Gastroesophageal sphincter (tissue), 4 donors: ENCODE data around the gene LPP. TPM values are rescaled to one million over a fixed set of nuclear protein-coding genes. Genes with fewer than 3 reads are reported as not detected.

Experiments
- ATAC-seq: fragments of 150-250 bp; one replicate; pipeline ENCODE4 v1.9.1; 2016; ENCODE audit warnings: mild to moderate bottlenecking, moderate library complexity
- H3K27ac ChIP-seq, 4 donors: fragments of 200-600 bp; sonication (generic) in 3 of 4; 1 replicate in 3 of 4; 2 replicates in 1 of 4; pipeline ENCODE4 v1.5.1; 2016 to 2019
- H3K27me3 ChIP-seq: fragments of 200-600 bp; sonication (generic); one replicate; pipeline ENCODE4 v1.5.1; 2019
- H3K36me3 ChIP-seq, 2 donors: fragments of 200-600 bp; sonication (generic); one replicate each; pipeline ENCODE4 v1.5.1; 2019; ENCODE audit warnings: control low read depth in 1 of 2
- H3K4me1 ChIP-seq, 3 donors: fragments of 200-600 bp; sonication (generic); 1 replicate in 2 of 3; 2 replicates in 1 of 3; pipeline ENCODE4 v1.5.1; 2016 to 2019; ENCODE audit warnings: control low read depth in 2 of 3
- H3K4me3 ChIP-seq, 2 donors: fragments of 200-600 bp; sonication (generic); one replicate each; pipeline ENCODE4 v1.5.1; 2019; ENCODE audit warnings: mild to moderate bottlenecking in 1 of 2, moderate library complexity in 1 of 2
- H3K9me3 ChIP-seq, 3 donors: fragments of 200-600 bp; sonication (generic); one replicate each; pipeline ENCODE4 v1.5.1; 2017 to 2019; ENCODE audit warnings: control low read depth in 2 of 3
- EP300 ChIP-seq: sonication (generic); formaldehyde crosslinking; IDR thresholded peaks from one replicate; pipeline ENCODE4 v1.6.1; 2017; ENCODE audit warnings: antibody characterized with exemption, mild to moderate bottlenecking
- POLR2A ChIP-seq, 2 donors: fragments of 450-650 bp; IDR thresholded peaks; one replicate each; pipeline ENCODE4 v1.6.1; 2017; ENCODE audit warnings: antibody characterized with exemption in 2 of 2, mild to moderate bottlenecking in 2 of 2, moderate library complexity in 1 of 2
- POLR2AphosphoS5 ChIP-seq: sonication (generic); formaldehyde crosslinking; IDR thresholded peaks from one replicate; pipeline ENCODE4 v1.6.1; 2017; ENCODE audit warnings: antibody characterized with exemption
- WGBS, 2 donors: methylation state at CpG; one replicate each; pipeline ENCODE4 v1.1.5; 2018; ENCODE audit warnings: low coverage in 1 of 2; 5-methylcytosine and 5-hydroxymethylcytosine counted together
- total RNA-seq, 4 donors: library from RNA; depleted of rRNA; stranded (reverse); fragments of >200 nt; gene quantifications; one replicate each; pipeline ENCODE4 v1.1.0, GENCODE V29; 2016
- TF ChIP-seq, protein P1 (sequence below), 4 experiments: fragments of 200-600 bp in 2 of 4; fragments of 450-650 bp in 2 of 4; sonication (generic) in 1 of 4; IDR thresholded peaks; one replicate each; pipeline ENCODE4 v1.5.1; 2017 to 2019; ENCODE audit warnings: antibody characterized with exemption in 4 of 4, mild to moderate bottlenecking in 2 of 4, moderate library complexity in 2 of 4

Gene LPP
- total RNA-seq, 4 donors from 2014 or later, result 1,243 to 2,297 (median 2,164) TPM

DNA sequence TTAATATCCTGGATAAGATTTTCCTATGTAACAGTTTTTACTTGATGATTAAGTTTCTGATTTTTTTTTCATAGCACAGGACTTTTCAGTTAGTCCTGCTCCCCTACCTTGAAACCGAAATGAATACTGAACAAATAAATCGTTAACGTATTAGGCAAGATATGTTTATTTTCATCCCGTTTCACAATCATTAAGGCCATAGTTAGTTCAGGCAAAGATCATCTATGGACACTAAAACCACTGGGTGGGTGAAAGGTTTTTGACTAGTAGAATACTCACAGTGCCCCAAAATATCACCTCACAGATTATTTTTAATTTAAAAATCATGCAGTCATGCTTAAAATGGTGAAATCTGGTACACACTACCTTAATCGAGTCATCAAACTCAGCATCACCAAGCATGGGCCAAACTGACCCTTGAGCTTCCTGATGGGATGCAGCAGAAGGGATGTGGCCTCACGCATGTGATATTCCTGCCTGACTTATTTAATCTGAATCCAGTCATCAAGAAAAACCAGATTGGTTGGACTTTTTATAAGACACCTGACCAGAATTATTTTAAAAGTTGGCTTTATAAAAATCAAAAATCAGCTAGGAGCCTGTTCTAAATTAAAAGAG, 365.0 kb downstream of the LPP start:
- no peak overlapping the region for H3K4me3 ChIP-seq
- no peaks in the 10 kb centered on the region for H3K27me3 ChIP-seq
- ATAC-seq, result no peak
- peaks cover 5 to 61% (median 12%) of the 10 kb centered on the region in 3 donors for H3K4me1 ChIP-seq
- H3K27ac ChIP-seq, result peak overlapping the region in 1 of 4 donors; percentile 23
- WGBS, 2 donors, result 81 to 84% methylated on average over 6 of the region's 6 CpGs
- no peaks in the 10 kb centered on the region for H3K36me3 ChIP-seq
- no peaks in the 10 kb centered on the region for H3K9me3 ChIP-seq
- TF ChIP-seq, protein P1, sequence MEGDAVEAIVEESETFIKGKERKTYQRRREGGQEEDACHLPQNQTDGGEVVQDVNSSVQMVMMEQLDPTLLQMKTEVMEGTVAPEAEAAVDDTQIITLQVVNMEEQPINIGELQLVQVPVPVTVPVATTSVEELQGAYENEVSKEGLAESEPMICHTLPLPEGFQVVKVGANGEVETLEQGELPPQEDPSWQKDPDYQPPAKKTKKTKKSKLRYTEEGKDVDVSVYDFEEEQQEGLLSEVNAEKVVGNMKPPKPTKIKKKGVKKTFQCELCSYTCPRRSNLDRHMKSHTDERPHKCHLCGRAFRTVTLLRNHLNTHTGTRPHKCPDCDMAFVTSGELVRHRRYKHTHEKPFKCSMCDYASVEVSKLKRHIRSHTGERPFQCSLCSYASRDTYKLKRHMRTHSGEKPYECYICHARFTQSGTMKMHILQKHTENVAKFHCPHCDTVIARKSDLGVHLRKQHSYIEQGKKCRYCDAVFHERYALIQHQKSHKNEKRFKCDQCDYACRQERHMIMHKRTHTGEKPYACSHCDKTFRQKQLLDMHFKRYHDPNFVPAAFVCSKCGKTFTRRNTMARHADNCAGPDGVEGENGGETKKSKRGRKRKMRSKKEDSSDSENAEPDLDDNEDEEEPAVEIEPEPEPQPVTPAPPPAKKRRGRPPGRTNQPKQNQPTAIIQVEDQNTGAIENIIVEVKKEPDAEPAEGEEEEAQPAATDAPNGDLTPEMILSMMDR (IDR thresholded peaks at IDR 0.05), result no peak
- TF ChIP-seq EP300 (no peak), POLR2A (IDR thresholded peaks at IDR 0.05) (no peak), POLR2AphosphoS5 (no peak)

DNA sequence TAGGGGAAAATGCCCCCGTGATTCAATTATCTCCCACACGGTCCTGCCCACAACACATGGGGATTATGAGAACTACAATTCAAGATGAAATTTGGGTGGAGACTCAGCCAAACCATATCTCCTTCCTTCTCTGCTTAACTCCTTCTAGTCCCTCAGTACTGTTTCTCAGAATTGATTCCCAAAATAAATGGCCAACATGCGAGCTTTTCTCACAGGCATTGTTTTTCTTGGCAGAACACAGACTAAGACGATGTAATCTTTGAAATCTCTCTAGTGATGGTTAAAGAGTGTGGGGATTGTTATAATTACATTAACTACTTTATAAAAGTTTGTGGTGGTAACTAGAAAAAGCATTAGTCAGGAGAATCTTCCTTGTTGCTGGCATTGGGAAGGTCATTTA, 366.5 kb downstream of the LPP start:
- ATAC-seq, result no peak
- TF ChIP-seq, protein P1 (IDR thresholded peaks at IDR 0.05), result no peak
- TF ChIP-seq POLR2A (IDR thresholded peaks at IDR 0.05) (no peak), EP300 (no peak), POLR2AphosphoS5 (no peak)
- Histone ChIP-seq H3K9me3 (no peaks in the 10 kb centered on the region), H3K27me3 (no peaks in the 10 kb centered on the region), H3K36me3 (peaks cover 0 to 11% of the 10 kb centered on the region in 2 donors), H3K4me1 (peaks cover 5 to 72% (median 12%) of the 10 kb centered on the region in 3 donors), H3K27ac (peak overlapping the region in 2 of 4 donors; percentile 14 to 34), H3K4me3 (no peak overlapping the region)
- 13 to 38% methylated on average over 4 of the region's 4 CpGs for WGBS, 2 donors

DNA sequence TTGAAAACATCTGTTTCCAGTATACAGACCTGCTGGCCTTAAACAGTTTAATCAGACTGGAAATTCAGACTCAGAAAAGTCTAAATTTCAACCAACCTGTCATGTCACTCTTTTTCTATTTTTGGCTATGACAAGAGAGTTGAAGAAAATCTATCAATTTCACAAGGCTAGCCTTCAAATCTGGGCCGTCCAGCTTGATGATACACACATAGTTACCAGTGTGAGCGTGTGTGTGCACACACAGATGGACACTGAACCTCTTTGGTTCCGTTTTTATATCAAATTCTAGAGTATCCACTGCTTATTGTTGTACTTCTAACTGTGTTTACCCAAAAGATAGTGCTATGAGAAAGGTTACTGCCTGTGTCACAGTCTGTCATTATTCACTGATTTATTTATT, 368.2 kb downstream of the LPP start:
- no peaks in the 10 kb centered on the region for H3K27me3 ChIP-seq
- peak overlapping the region in 2 of 4 donors; percentile 16 to 19 for H3K27ac ChIP-seq
- no peak for ATAC-seq
- TF ChIP-seq POLR2A (IDR thresholded peaks at IDR 0.05), result no peak
- TF ChIP-seq POLR2AphosphoS5, result no peak
- no peak for TF ChIP-seq EP300
- TF ChIP-seq, protein P1 (IDR thresholded peaks at IDR 0.05), result no peak
- peaks cover 8 to 87% (median 16%) of the 10 kb centered on the region in 3 donors for H3K4me1 ChIP-seq
- no peak overlapping the region for H3K4me3 ChIP-seq
- H3K36me3 ChIP-seq, result peaks cover 0 to 26% of the 10 kb centered on the region in 2 donors
- WGBS, 2 donors, result 60% methylated on average over 3 of the region's 3 CpGs
- no peaks in the 10 kb centered on the region for H3K9me3 ChIP-seq

DNA sequence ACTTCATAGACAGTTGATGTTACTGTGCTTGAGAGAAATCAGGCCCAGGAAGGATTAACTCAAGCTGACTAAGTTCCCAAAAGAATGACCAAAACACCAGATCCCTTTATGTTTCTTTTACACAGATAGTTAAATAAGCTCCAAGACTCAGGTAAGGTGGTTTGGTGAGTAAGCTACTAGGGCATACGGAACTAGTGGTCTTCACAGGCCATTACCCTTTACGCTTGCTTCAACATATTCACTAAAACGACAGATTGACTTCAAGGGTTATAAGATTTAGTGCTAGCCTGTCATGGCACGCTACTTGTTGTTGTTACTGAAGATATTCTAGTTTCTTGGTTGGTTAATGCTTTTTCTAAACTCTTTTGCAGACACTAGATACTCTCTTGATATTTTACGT, 369.3 kb downstream of the LPP start:
- TF ChIP-seq EP300 (no peak), POLR2AphosphoS5 (no peak), POLR2A (IDR thresholded peaks at IDR 0.05) (no peak)
- TF ChIP-seq, protein P1 (IDR thresholded peaks at IDR 0.05), result no peak
- peak overlapping the region in 1 of 4 donors; percentile 25 for H3K27ac ChIP-seq
- H3K36me3 ChIP-seq, result peaks cover 0 to 26% of the 10 kb centered on the region in 2 donors
- H3K9me3 ChIP-seq, result no peaks in the 10 kb centered on the region
- H3K4me1 ChIP-seq, result peaks cover 8 to 91% (median 16%) of the 10 kb centered on the region in 3 donors
- 89 to 92% methylated on average over 5 of the region's 5 CpGs for WGBS, 2 donors
- no peak for ATAC-seq
- no peak overlapping the region for H3K4me3 ChIP-seq
- H3K27me3 ChIP-seq, result no peaks in the 10 kb centered on the region

DNA sequence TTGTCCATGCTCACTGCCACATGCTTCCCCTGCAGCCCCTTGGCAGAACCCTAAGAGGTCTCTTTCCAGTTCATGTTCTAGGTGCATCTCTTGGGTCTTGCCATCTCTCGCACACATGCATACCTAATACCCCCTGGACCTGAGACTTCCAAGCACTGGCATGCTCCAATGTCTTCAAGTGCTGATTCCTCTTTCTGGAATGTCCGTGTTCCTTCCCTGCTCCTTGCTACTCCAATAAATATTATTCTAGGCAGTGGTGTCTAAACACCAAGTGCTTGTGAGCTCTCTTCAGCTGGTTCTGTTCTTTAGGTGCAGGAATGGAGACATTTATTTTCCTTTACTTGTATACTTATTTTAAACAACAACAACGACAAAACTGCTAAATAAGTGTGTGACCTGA, 370.1 kb downstream of the LPP start:
- Histone ChIP-seq H3K27ac (peak overlapping the region in 1 of 4 donors; percentile 25), H3K27me3 (no peaks in the 10 kb centered on the region), H3K9me3 (no peaks in the 10 kb centered on the region), H3K36me3 (peaks cover 0 to 26% of the 10 kb centered on the region in 2 donors), H3K4me1 (peaks cover 12 to 91% (median 16%) of the 10 kb centered on the region in 3 donors), H3K4me3 (no peak overlapping the region)
- 38 to 54% methylated on average over 3 of the region's 3 CpGs for whole genome bisulfite sequencing, 2 donors
- TF ChIP-seq POLR2A (IDR thresholded peaks at IDR 0.05), result no peak
- peak; percentile 37 for TF ChIP-seq POLR2AphosphoS5
- no peak for TF ChIP-seq EP300
- TF ChIP-seq, protein P1 (IDR thresholded peaks at IDR 0.05), result no peak
- no peak for ATAC-seq
